Chondrocyte (in vitro differentiated cells): ENCODE measurements around the gene IRAK3. TPM values are rescaled to one million over a fixed set of nuclear protein-coding genes. Genes with fewer than 3 reads are reported as not detected.

ENCODE experiments used
- DNase-seq: peaks from one replicate; pipeline ENCODE4 v3.0.0; 2021; ENCODE audit warnings: mixed read lengths, low spot score
- H3K27ac Mint-ChIP-seq: one replicate; pipeline ENCODE4 v1.8.0; 2021; ENCODE audit warnings: mild to moderate bottlenecking, moderate library complexity, mixed read lengths; ENCODE audit not compliant: unreplicated experiment
- H3K27me3 Mint-ChIP-seq: 2 replicates; pipeline ENCODE4 v1.8.0; 2021; ENCODE audit warnings: low read depth, mixed read lengths
- H3K36me3 Mint-ChIP-seq: 2 replicates; pipeline ENCODE4 v1.8.0; 2021; ENCODE audit warnings: low read depth, mixed read lengths
- H3K4me1 Mint-ChIP-seq: 2 replicates; pipeline ENCODE4 v1.8.0; 2021; ENCODE audit warnings: low read depth, mild to moderate bottlenecking, mixed read lengths
- H3K4me3 Mint-ChIP-seq: one replicate; pipeline ENCODE4 v1.8.0; 2021; ENCODE audit warnings: mild to moderate bottlenecking, moderate library complexity, mixed read lengths; ENCODE audit not compliant: unreplicated experiment
- H3K9me3 Mint-ChIP-seq: 2 replicates; pipeline ENCODE4 v1.8.0; 2021; ENCODE audit warnings: low read depth, mixed read lengths
- total RNA-seq: library from RNA; stranded (reverse); gene quantifications from 3 replicates; pipeline ENCODE4 v1.2.1, GENCODE V29; 2021
- TF ChIP-seq, protein P1 (sequence below): fragments of 200-600 bp; sonication (generic); IDR thresholded peaks from 2 replicates; pipeline ENCODE4 v1.5.0; 2021; ENCODE audit warnings: antibody characterized with exemption, mild to moderate bottlenecking, moderate library complexity

IRAK3 gene
- total RNA-seq, 1 donor from 2014 or later: 1.9 TPM

DNA sequence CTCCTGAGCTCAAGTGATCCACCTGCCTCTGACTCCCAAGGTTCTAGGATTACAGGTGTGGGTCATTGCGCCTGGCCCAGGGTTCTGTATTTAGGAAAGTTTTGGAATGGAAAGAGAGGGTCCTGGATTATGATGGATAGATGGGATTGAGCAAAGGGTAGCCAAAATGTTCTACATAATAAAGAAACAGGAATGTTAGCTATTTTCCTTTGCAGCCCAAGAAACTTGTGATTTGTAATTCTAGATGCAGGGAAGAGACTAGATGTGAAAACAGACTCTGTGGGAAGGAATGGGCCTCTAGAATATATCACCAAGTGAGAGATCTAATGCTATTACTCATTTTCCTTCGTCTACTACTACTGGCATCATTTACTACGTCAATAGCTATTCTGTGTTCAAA, 83.6 kb downstream of the IRAK3 start:
- peaks cover 12% of the 10 kb centered on the region for H3K27me3 Mint-ChIP-seq
- no peaks in the 10 kb centered on the region for H3K4me1 Mint-ChIP-seq
- no peak overlapping the region for H3K4me3 Mint-ChIP-seq
- no peak overlapping the region for H3K27ac Mint-ChIP-seq
- TF ChIP-seq, protein P1, sequence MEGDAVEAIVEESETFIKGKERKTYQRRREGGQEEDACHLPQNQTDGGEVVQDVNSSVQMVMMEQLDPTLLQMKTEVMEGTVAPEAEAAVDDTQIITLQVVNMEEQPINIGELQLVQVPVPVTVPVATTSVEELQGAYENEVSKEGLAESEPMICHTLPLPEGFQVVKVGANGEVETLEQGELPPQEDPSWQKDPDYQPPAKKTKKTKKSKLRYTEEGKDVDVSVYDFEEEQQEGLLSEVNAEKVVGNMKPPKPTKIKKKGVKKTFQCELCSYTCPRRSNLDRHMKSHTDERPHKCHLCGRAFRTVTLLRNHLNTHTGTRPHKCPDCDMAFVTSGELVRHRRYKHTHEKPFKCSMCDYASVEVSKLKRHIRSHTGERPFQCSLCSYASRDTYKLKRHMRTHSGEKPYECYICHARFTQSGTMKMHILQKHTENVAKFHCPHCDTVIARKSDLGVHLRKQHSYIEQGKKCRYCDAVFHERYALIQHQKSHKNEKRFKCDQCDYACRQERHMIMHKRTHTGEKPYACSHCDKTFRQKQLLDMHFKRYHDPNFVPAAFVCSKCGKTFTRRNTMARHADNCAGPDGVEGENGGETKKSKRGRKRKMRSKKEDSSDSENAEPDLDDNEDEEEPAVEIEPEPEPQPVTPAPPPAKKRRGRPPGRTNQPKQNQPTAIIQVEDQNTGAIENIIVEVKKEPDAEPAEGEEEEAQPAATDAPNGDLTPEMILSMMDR: no peak
- no peaks in the 10 kb centered on the region for H3K9me3 Mint-ChIP-seq
- no peak for DNase-seq
- no peaks in the 10 kb centered on the region for H3K36me3 Mint-ChIP-seq

DNA sequence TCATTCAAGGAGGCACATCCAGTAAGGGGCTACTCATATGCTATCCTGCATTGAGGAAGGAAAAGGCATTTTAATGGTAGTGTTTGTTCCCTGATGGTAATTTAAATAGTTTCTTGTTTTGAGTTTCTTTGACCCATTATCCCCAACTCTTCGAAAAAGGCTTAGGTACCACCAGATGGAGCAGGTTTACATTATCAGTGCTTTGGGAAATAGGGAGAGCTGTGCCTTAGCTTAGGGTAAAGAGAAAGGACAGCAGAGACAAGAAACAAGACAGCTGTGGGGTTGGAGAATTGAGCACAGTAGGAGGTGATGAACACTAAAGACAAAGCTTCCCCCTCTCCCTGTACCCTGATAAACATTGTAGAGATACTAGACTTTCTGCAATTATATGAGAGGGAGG, 84.1 kb downstream of the IRAK3 start:
- Mint-ChIP-seq H3K27me3 (peaks cover 15% of the 10 kb centered on the region), H3K9me3 (no peaks in the 10 kb centered on the region), H3K27ac (no peak overlapping the region), H3K4me3 (no peak overlapping the region), H3K4me1 (no peaks in the 10 kb centered on the region), H3K36me3 (no peaks in the 10 kb centered on the region)
- DNase-seq: no peak
- TF ChIP-seq, protein P1: peak; percentile 40

DNA sequence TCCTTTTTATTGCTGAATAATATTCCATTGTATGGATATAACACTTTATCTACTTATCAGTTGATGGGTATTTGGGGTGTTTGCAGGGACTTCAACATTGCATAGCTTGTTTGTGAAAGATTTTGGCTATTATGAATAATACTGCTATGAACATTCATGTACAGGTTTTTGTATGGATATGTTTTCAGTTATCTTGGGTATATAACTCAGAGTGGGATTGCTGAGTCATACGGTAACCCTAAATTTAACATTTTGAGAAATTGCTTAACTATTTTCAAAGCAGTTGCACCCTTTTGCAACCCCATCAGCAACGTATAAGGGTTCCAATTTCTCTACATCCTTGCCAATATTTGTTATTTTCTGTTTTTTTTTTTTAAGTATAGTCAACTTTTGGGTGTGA, 86.0 kb downstream of the IRAK3 start:
- Mint-ChIP-seq H3K36me3 (no peaks in the 10 kb centered on the region), H3K4me3 (no peak overlapping the region), H3K27me3 (peaks cover 17% of the 10 kb centered on the region), H3K4me1 (no peaks in the 10 kb centered on the region), H3K9me3 (no peaks in the 10 kb centered on the region), H3K27ac (no peak overlapping the region)
- no peak for DNase-seq
- TF ChIP-seq, protein P1: no peak

DNA sequence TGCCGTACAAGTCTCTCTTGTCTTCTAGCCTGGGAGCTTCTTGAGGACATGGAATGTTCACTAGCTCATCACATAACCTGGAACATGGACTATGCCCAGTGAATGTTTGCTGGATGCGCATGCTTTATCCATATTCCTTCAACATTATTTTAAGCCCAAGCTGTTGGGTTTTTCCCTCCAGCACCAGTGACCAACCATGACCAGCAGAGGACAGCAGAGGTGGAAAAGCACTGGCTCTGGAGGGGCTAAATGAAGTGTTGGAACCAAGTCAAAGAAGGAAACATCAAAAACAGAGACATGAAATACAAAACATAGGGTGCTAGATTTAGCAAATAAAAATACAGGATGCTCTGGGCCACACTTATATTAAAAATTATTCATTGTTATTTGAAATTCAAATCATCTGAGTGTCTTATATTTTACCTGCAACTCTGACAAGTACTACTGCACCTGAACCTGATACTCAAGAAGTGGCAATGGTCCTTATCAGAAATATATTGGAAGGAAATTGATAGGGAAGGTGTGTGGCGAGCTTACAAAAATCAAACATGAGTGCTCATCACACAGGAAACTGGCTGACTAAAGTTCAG, 90.2 kb downstream of the IRAK3 start:
- TF ChIP-seq, protein P1: peak; percentile 82
- Mint-ChIP-seq H3K9me3 (peaks cover 2% of the 10 kb centered on the region), H3K27ac (no peak overlapping the region), H3K4me3 (no peak overlapping the region), H3K36me3 (no peaks in the 10 kb centered on the region), H3K4me1 (no peaks in the 10 kb centered on the region), H3K27me3 (peaks cover 15% of the 10 kb centered on the region)
- DNase-seq: no peak

DNA sequence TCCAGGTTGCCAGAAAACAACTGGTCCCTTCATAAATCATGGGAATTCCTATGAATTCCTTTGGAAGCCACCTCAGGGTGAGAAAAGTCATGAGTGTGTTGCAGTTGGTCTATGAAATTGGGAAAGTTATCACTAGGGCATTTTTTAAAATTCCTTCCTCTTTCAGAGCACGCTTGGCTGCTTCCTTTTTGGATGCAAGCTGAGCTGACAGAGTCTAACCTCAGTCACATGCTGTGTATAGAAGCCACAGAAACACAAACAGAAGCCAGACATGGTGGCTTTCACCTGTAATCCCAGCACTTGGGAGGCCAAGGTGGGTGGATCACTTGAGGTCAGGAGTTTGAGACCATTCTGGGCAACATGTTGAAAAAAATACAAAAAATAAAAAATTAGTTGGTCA, 91.5 kb downstream of the IRAK3 start:
- DNase-seq: no peak
- Mint-ChIP-seq H3K4me1 (no peaks in the 10 kb centered on the region), H3K36me3 (no peaks in the 10 kb centered on the region), H3K9me3 (peaks cover 2% of the 10 kb centered on the region), H3K4me3 (no peak overlapping the region), H3K27ac (no peak overlapping the region), H3K27me3 (peaks cover 13% of the 10 kb centered on the region)
- TF ChIP-seq, protein P1: no peak
